ENCODE data around the gene KLHL29.

DNA sequence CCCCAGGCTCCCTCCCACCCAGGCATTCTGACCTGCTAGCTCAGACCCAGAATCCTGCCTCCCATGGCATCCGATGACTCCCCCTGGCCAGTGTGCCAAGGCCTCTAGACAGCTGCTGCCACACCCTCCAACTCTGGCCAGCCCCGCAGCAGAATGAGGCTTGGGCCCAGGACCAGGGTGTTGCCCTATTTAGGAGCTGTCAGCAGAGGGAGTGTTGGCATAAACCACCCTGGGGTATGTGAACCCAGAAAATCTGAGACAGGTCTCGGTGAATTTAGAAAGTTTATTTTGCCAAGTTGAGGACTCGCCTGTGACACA, 134.3 kb downstream of the KLHL29 start:
- TF ChIP-seq POLR2AphosphoS5 (IDR thresholded peaks at IDR 0.05; ENCODE audit: low read depth) (no peak), EZH2 (IDR thresholded peaks at IDR 0.05; ENCODE audit: low read depth, unreplicated experiment) (no peak), EZH2phosphoT487 (IDR thresholded peaks at IDR 0.05; ENCODE audit: unreplicated experiment) (no peak), CREB1 (CRISPR knock-in tag; IDR thresholded peaks at IDR 0.05; ENCODE audit: low read depth) (no peak), STAT1 (IDR thresholded peaks at IDR 0.05; ENCODE audit: unreplicated experiment) (no peak)
- TF ChIP-seq, protein P1, sequence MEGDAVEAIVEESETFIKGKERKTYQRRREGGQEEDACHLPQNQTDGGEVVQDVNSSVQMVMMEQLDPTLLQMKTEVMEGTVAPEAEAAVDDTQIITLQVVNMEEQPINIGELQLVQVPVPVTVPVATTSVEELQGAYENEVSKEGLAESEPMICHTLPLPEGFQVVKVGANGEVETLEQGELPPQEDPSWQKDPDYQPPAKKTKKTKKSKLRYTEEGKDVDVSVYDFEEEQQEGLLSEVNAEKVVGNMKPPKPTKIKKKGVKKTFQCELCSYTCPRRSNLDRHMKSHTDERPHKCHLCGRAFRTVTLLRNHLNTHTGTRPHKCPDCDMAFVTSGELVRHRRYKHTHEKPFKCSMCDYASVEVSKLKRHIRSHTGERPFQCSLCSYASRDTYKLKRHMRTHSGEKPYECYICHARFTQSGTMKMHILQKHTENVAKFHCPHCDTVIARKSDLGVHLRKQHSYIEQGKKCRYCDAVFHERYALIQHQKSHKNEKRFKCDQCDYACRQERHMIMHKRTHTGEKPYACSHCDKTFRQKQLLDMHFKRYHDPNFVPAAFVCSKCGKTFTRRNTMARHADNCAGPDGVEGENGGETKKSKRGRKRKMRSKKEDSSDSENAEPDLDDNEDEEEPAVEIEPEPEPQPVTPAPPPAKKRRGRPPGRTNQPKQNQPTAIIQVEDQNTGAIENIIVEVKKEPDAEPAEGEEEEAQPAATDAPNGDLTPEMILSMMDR (conservative IDR thresholded peaks at IDR 0.05; ENCODE audit: low read depth in 2 of 2): peak in 1 of 2 experiments; percentile 25; a peak in 2 of 4 replicates
- TF ChIP-seq, protein P2, sequence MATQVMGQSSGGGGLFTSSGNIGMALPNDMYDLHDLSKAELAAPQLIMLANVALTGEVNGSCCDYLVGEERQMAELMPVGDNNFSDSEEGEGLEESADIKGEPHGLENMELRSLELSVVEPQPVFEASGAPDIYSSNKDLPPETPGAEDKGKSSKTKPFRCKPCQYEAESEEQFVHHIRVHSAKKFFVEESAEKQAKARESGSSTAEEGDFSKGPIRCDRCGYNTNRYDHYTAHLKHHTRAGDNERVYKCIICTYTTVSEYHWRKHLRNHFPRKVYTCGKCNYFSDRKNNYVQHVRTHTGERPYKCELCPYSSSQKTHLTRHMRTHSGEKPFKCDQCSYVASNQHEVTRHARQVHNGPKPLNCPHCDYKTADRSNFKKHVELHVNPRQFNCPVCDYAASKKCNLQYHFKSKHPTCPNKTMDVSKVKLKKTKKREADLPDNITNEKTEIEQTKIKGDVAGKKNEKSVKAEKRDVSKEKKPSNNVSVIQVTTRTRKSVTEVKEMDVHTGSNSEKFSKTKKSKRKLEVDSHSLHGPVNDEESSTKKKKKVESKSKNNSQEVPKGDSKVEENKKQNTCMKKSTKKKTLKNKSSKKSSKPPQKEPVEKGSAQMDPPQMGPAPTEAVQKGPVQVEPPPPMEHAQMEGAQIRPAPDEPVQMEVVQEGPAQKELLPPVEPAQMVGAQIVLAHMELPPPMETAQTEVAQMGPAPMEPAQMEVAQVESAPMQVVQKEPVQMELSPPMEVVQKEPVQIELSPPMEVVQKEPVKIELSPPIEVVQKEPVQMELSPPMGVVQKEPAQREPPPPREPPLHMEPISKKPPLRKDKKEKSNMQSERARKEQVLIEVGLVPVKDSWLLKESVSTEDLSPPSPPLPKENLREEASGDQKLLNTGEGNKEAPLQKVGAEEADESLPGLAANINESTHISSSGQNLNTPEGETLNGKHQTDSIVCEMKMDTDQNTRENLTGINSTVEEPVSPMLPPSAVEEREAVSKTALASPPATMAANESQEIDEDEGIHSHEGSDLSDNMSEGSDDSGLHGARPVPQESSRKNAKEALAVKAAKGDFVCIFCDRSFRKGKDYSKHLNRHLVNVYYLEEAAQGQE (IDR thresholded peaks at IDR 0.05; ENCODE audit: unreplicated experiment): no peak
